Suprapubic skin (tissue), 4 donors: ENCODE data around the gene TOR4A. TPM values are rescaled to one million over a fixed set of nuclear protein-coding genes. Genes with fewer than 3 reads are reported as not detected.

Experiments used
- DNase-seq, 2 donors: peaks; one replicate each; pipeline ENCODE4 v3.0.0-alpha.2; 2019; ENCODE audit warnings: low spot score in 2 of 2
- H3K27ac ChIP-seq: fragments of 200-600 bp; sonication (generic); one replicate; pipeline ENCODE4 v1.5.1; 2019
- H3K27me3 ChIP-seq: fragments of 200-600 bp; sonication (generic); one replicate; pipeline ENCODE4 v1.5.1; 2019
- H3K36me3 ChIP-seq: fragments of 200-600 bp; sonication (generic); one replicate; pipeline ENCODE4 v1.5.1; 2019
- H3K4me1 ChIP-seq: fragments of 200-600 bp; sonication (generic); one replicate; pipeline ENCODE4 v1.5.1; 2019
- H3K4me3 ChIP-seq: fragments of 200-600 bp; sonication (generic); one replicate; pipeline ENCODE4 v1.5.1; 2019; ENCODE audit warnings: mild to moderate bottlenecking
- H3K9me3 ChIP-seq: fragments of 200-600 bp; sonication (generic); one replicate; pipeline ENCODE4 v1.5.1; 2019
- EP300 ChIP-seq: sonication (generic); formaldehyde crosslinking; IDR thresholded peaks from one replicate; pipeline ENCODE4 v1.6.1; 2017; ENCODE audit warnings: antibody characterized with exemption
- POLR2A ChIP-seq, 2 donors: fragments of 450-650 bp; IDR thresholded peaks; one replicate each; pipeline ENCODE4 v1.6.1; 2017; ENCODE audit warnings: antibody characterized with exemption in 2 of 2, mild to moderate bottlenecking in 2 of 2, moderate library complexity in 2 of 2
- POLR2AphosphoS5 ChIP-seq, 3 donors: sonication (generic); formaldehyde crosslinking; IDR thresholded peaks; one replicate each; pipeline ENCODE4 v1.6.1; 2017; ENCODE audit warnings: antibody characterized with exemption in 3 of 3
- WGBS: methylation state at CpG from one replicate; pipeline ENCODE4 v1.1.5; 2018; 5-methylcytosine and 5-hydroxymethylcytosine counted together
- total RNA-seq, 4 donors: library from RNA; depleted of rRNA; stranded (reverse); fragments of >200 nt; gene quantifications; one replicate each; pipeline ENCODE4 v1.1.0, GENCODE V29; 2016
- TF ChIP-seq, protein P1 (sequence below), 2 donors: fragments of 200-600 bp in 1 of 2; fragments of 450-650 bp in 1 of 2; sonication (generic) in 1 of 2; IDR thresholded peaks; one replicate each; pipeline ENCODE4 v1.5.1; 2016 to 2019; ENCODE audit warnings: antibody characterized with exemption in 2 of 2, mild to moderate bottlenecking in 1 of 2, moderate library complexity in 1 of 2

The TOR4A gene
- total RNA-seq, 4 donors from 2014 or later, result 3.5 to 9.2 (median 4.4) TPM

DNA sequence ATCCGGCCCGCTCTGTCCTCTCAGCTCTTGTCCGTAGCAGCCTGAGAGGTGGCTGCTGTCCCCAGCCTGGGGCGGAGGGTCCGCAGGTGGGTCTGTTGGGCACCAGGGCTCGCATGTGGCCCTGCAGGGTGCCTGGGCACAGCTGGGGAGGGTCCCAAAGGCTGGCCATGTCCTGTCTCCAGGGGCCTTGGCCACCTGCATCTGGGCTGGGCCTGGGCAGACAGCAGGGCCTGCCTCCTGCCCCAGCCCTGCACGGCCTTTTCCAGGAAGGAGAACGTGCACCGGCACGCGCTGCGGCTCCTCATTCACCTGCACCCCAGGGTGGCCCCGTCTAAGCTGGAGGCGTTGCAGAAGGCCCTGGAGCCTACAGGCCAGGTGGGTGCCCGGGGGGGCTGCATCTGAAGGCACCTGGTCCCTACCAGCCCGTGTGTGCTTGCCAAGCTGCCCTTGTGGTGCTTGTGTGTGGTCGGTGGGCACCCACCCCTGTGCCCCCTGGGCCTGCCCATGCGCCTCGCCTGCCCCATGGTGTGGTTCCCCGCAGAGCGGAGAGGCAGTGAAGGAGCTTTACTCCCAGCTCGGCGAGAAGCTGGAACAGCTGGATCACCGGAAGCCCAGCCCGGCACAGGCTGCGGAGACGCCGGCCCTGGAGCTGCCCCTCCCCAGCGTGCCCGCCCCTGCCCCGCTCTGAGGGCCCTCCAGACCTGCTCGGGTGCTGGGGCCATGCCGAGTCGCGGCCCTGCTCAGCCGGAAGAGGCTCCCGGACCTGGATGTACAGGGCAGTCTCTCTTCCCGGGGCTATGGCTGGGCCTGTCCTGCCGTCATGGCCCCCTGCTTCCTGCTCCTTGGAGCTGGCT, 5.1 kb upstream of the TOR4A start:
- Histone ChIP-seq H3K4me1 (peaks cover 80% of the 10 kb centered on the region), H3K36me3 (peaks cover 29% of the 10 kb centered on the region), H3K27me3 (peaks cover 2% of the 10 kb centered on the region), H3K4me3 (no peak overlapping the region), H3K9me3 (no peaks in the 10 kb centered on the region), H3K27ac (peak overlapping the region; percentile 15)
- TF ChIP-seq EP300, result no peak
- no peak for TF ChIP-seq POLR2AphosphoS5 (IDR thresholded peaks at IDR 0.05)
- TF ChIP-seq, protein P1, sequence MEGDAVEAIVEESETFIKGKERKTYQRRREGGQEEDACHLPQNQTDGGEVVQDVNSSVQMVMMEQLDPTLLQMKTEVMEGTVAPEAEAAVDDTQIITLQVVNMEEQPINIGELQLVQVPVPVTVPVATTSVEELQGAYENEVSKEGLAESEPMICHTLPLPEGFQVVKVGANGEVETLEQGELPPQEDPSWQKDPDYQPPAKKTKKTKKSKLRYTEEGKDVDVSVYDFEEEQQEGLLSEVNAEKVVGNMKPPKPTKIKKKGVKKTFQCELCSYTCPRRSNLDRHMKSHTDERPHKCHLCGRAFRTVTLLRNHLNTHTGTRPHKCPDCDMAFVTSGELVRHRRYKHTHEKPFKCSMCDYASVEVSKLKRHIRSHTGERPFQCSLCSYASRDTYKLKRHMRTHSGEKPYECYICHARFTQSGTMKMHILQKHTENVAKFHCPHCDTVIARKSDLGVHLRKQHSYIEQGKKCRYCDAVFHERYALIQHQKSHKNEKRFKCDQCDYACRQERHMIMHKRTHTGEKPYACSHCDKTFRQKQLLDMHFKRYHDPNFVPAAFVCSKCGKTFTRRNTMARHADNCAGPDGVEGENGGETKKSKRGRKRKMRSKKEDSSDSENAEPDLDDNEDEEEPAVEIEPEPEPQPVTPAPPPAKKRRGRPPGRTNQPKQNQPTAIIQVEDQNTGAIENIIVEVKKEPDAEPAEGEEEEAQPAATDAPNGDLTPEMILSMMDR (IDR thresholded peaks at IDR 0.05), result no peak
- TF ChIP-seq POLR2A (IDR thresholded peaks at IDR 0.05), result no peak
- 90% methylated on average over 28 of the region's 39 CpGs for WGBS
- peak in 1 of 2 donors; percentile 60 for DNase-seq

DNA sequence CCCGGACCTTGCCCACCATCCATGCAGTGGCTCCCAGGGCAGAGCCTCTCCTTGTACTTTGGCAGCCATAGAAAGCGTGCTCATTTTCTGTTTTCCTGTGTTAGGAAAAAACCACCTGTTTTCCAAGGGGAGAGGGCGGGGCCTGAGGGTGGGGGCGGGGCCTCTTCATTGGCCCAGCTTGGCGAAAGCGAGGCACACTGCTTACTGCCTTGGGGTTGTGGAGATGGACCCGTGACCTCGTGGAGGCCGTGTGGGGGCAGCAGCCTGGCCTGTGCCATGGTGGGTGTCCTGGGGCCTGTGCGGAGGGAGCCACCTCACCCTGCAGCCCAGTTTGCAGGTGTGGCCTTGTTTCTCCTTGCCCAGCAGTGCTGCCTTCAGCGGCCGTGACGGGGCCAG, 4.4 kb upstream of the TOR4A start:
- no peak overlapping the region for H3K27ac ChIP-seq
- TF ChIP-seq, protein P1 (IDR thresholded peaks at IDR 0.05), result no peak
- TF ChIP-seq EP300, result no peak
- no peak for TF ChIP-seq POLR2A (IDR thresholded peaks at IDR 0.05)
- TF ChIP-seq POLR2AphosphoS5 (IDR thresholded peaks at IDR 0.05), result no peak
- no peak overlapping the region for H3K4me3 ChIP-seq
- H3K36me3 ChIP-seq, result peaks cover 25% of the 10 kb centered on the region
- peaks cover 8% of the 10 kb centered on the region for H3K27me3 ChIP-seq
- no peak for DNase-seq
- 82% methylated on average over 11 of the region's 13 CpGs for WGBS
- H3K9me3 ChIP-seq, result no peaks in the 10 kb centered on the region
- H3K4me1 ChIP-seq, result peaks cover 83% of the 10 kb centered on the region

DNA sequence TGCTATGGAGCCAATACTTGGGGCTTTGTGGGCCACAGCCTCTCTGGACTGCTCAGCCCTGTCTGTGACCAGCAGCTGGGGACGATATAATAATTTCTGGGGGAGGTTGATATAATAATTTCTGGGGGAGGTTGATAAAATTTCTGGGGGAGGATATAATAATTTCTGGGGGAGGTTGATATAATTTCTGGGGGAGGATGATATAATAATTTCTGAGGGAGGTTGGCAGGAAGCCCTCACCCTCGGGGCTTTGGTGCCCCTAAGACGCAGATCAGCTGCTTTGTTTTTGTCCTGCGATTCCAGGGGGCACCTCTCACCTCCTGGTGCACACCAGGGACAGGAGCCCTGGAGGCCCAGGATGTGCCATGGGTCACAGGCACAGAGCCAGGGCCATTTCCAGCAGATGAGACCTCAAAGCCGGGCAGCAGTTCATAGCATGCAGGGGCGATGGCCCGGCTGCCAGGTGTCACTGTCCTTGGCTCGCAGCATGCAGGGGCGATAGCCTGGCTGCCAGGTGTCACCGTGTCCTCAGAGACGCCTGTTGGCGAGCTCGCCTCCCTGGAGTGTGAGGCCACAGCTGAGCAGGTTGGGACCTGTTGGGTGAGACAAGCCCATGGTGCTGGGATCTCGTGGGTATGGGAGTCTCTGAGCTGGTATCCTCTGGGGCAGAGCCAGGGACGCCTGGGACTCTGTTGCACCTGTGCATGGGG, 3.8 kb upstream of the TOR4A start:
- Histone ChIP-seq H3K36me3 (peaks cover 21% of the 10 kb centered on the region), H3K27me3 (peaks cover 15% of the 10 kb centered on the region), H3K9me3 (no peaks in the 10 kb centered on the region), H3K27ac (peak overlapping the region; percentile 74), H3K4me3 (no peak overlapping the region), H3K4me1 (peaks cover 86% of the 10 kb centered on the region)
- TF ChIP-seq, protein P1 (IDR thresholded peaks at IDR 0.05), result no peak
- TF ChIP-seq POLR2AphosphoS5 (IDR thresholded peaks at IDR 0.05), result no peak
- TF ChIP-seq EP300, result no peak
- TF ChIP-seq POLR2A (IDR thresholded peaks at IDR 0.05), result no peak
- WGBS, result 55% methylated on average over 5 of the region's 15 CpGs
- peak in 1 of 2 donors; percentile 67 for DNase-seq

DNA sequence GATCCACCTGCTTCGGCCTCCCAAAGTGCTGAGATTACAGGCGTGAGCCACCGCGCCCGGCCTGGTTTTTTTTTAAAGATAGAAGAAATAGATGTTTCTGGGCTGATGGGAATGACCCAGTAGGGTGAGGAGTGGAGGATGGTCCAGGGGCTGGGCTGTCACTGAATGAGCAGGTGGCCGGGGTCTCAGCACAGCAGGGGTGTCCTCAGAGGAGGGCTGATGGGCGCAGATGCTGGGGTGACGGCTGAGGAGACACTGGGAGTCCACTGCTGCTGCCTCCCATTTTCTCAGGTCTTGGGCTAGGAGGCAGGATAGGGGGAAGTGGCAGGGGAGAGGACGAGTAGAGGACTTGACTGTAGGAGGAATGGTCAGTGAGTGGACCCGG, 2.3 kb upstream of the TOR4A start:
- peak in 1 of 2 donors; percentile 62 for DNase-seq
- Histone ChIP-seq H3K27me3 (peaks cover 29% of the 10 kb centered on the region), H3K4me3 (no peak overlapping the region), H3K9me3 (no peaks in the 10 kb centered on the region), H3K27ac (no peak overlapping the region), H3K36me3 (peaks cover 15% of the 10 kb centered on the region), H3K4me1 (peaks cover 78% of the 10 kb centered on the region)
- TF ChIP-seq, protein P1 (IDR thresholded peaks at IDR 0.05), result no peak
- TF ChIP-seq POLR2A (IDR thresholded peaks at IDR 0.05), result no peak
- TF ChIP-seq EP300, result no peak
- no peak for TF ChIP-seq POLR2AphosphoS5 (IDR thresholded peaks at IDR 0.05)
- WGBS, result 84% methylated on average over 10 of the region's 10 CpGs
